Stimulated activated CD8-positive, alpha-beta memory T cell treated with anti-CD3 and anti-CD28 coated beads, Interleukin-2, amount 100 ng/mL, for 1 hour (primary cell): ENCODE data around the gene L3MBTL3.
"Not testable (repeated sequence)": the region's sequence is repeated elsewhere in the genome, so short reads cannot be mapped to it uniquely, and the experiment has no call there.

Experiments used
- DNase-seq, 2 donors: peaks; one replicate each; pipeline ENCODE4 v3.0.0-alpha.2; 2020; ENCODE audit warnings: low read depth in 2 of 2

The L3MBTL3 gene

GRCh38 chr6:130138116-130138908, 119.9 kb downstream of the L3MBTL3 start:
- no peak for DNase-seq

- no peak for DNase-seq
Measured at GRCh38 chr6:130138909-130139242, 120.5 kb downstream of the L3MBTL3 start.

- DNase-seq, result no peak
Measured at GRCh38 chr6:130140084-130140483, 121.7 kb downstream of the L3MBTL3 start.

GRCh38 chr6:130143709-130144108, 125.3 kb downstream of the L3MBTL3 start:
- no peak for DNase-seq

- DNase-seq, result no peak
Measured at GRCh38 chr6:130147111-130147510, 128.7 kb downstream of the L3MBTL3 start.

- DNase-seq, result no peak
Measured at GRCh38 chr6:130148181-130148580, 129.8 kb downstream of the L3MBTL3 start.

- DNase-seq, result not testable (repeated sequence)
Measured at GRCh38 chr6:130149016-130149415, 130.6 kb downstream of the L3MBTL3 start.

- no peak for DNase-seq
Measured at GRCh38 chr6:130150906-130151305, 132.5 kb downstream of the L3MBTL3 start.

- no peak for DNase-seq
Measured at GRCh38 chr6:130152908-130153510, 134.6 kb downstream of the L3MBTL3 start.

- DNase-seq, result no peak
Measured at GRCh38 chr6:130156908-130157307, 138.5 kb downstream of the L3MBTL3 start.

GRCh38 chr6:130158056-130158455, 139.7 kb downstream of the L3MBTL3 start:
- DNase-seq, result no peak

- DNase-seq, result no peak
Measured at GRCh38 chr6:130158548-130158947, 140.2 kb downstream of the L3MBTL3 start.

- no peak for DNase-seq
Measured at GRCh38 chr6:130159956-130160355, 141.6 kb downstream of the L3MBTL3 start.

- DNase-seq, result no peak
Measured at GRCh38 chr6:130161683-130162404, 143.5 kb downstream of the L3MBTL3 start.

GRCh38 chr6:130162421-130162820, 144.0 kb downstream of the L3MBTL3 start:
- DNase-seq, result no peak

GRCh38 chr6:130163266-130163665, 144.9 kb downstream of the L3MBTL3 start:
- DNase-seq, result no peak

GRCh38 chr6:130164251-130164650, 145.9 kb downstream of the L3MBTL3 start:
- no peak for DNase-seq

- no peak for DNase-seq
Measured at GRCh38 chr6:130167655-130168054, 149.3 kb downstream of the L3MBTL3 start.

GRCh38 chr6:130170160-130170559, 151.8 kb downstream of the L3MBTL3 start:
- not testable (repeated sequence) for DNase-seq

- not testable (repeated sequence) for DNase-seq
Measured at GRCh38 chr6:130173377-130174004, 155.1 kb downstream of the L3MBTL3 start.

- no peak for DNase-seq
Measured at GRCh38 chr6:130176378-130176777, 158.0 kb downstream of the L3MBTL3 start.

- no peak for DNase-seq
Measured at GRCh38 chr6:130178692-130179091, 160.3 kb downstream of the L3MBTL3 start.
